Common myeloid progenitor, CD34-positive (primary cell): ENCODE results near the gene C1orf50.

Experiments
- CTCF ChIA-PET: fragments of 350-600 bp; sonication (Branson Sonifier 250); formaldehyde crosslinking; loops from one replicate; lab custom pipeline; 2021; ENCODE audit warnings: antibody characterized with exemption; lab: Charles Lee
- POLR2A ChIA-PET: fragments of 350-600 bp; sonication (Branson Sonifier 250); formaldehyde crosslinking; loops from one replicate; lab custom pipeline; 2021; ENCODE audit warnings: antibody characterized with exemption; lab: Charles Lee
- DNase-seq, 3 donors: peaks; one replicate each; pipeline versions ENCODE4 v3.0.0 to v3.0.0-alpha.2; 2013
- H3K27ac ChIP-seq, 2 experiments: 1 replicate in 1 of 2; 2 replicates in 1 of 2; pipeline ENCODE4 v1.7.0; 2013; ENCODE audit warnings: inconsistent platforms in 2 of 2, low read length in 2 of 2, mild to moderate bottlenecking in 2 of 2, low read depth in 1 of 2, moderate library complexity in 1 of 2; ENCODE audit not compliant: severe bottlenecking in 2 of 2, insufficient read depth in 1 of 2, poor library complexity in 1 of 2
- H3K27me3 ChIP-seq, 5 experiments: replicated peaks in 2 of 5; 1 replicate in 3 of 5; 2 replicates in 2 of 5; pipeline versions ENCODE4 v1.6.1 to v1.7.0; 2013; ENCODE audit warnings: low read length in 4 of 5, mild to moderate bottlenecking in 2 of 5, moderate library complexity in 2 of 5, inconsistent platforms in 1 of 5; ENCODE audit not compliant: insufficient read depth in 5 of 5, control insufficient read depth in 4 of 5
- H3K36me3 ChIP-seq, 4 experiments: 1 replicate in 2 of 4; 2 replicates in 2 of 4; pipeline versions ENCODE4 v1.6.1 to v1.7.0; 2013; ENCODE audit warnings: low read length in 3 of 4, control low read depth in 1 of 4, mild to moderate bottlenecking in 1 of 4; ENCODE audit not compliant: control insufficient read depth in 4 of 4, insufficient read depth in 4 of 4
- H3K4me1 ChIP-seq, 4 experiments: 1 replicate in 3 of 4; 2 replicates in 1 of 4; pipeline versions ENCODE4 v1.6.1 to v1.7.1; 2013; ENCODE audit warnings: low read length in 3 of 4, mild to moderate bottlenecking in 3 of 4, control low read depth in 1 of 4, inconsistent platforms in 1 of 4, moderate library complexity in 1 of 4; ENCODE audit not compliant: control insufficient read depth in 4 of 4, insufficient read depth in 4 of 4; ENCODE audit errors: control extremely low read depth in 1 of 4
- H3K4me3 ChIP-seq, 7 experiments: 1 replicate in 4 of 7; 2 replicates in 3 of 7; pipeline versions ENCODE4 v1.5.1 to v1.7.0; 2013; ENCODE audit warnings: mild to moderate bottlenecking in 7 of 7, low read length in 6 of 7, moderate library complexity in 6 of 7, inconsistent platforms in 2 of 7, low read depth in 2 of 7, control low read depth in 1 of 7; ENCODE audit not compliant: insufficient read depth in 4 of 7, control insufficient read depth in 1 of 7; ENCODE audit errors: extremely low read depth in 1 of 7
- H3K9me3 ChIP-seq, 5 experiments: 1 replicate in 4 of 5; 2 replicates in 1 of 5; pipeline versions ENCODE4 v1.6.1 to v1.7.1; 2013; ENCODE audit warnings: low read length in 4 of 5, mild to moderate bottlenecking in 2 of 5, inconsistent platforms in 1 of 5, low read depth in 1 of 5, moderate library complexity in 1 of 5; ENCODE audit not compliant: control insufficient read depth in 4 of 5, insufficient read depth in 2 of 5; ENCODE audit errors: control extremely low read depth in 1 of 5
- WGBS: methylation state at CpG from one replicate; pipeline ENCODE4 v1.1.5; 2013; ENCODE audit not compliant: insufficient coverage; 5-methylcytosine and 5-hydroxymethylcytosine counted together

C1orf50 gene

DNA sequence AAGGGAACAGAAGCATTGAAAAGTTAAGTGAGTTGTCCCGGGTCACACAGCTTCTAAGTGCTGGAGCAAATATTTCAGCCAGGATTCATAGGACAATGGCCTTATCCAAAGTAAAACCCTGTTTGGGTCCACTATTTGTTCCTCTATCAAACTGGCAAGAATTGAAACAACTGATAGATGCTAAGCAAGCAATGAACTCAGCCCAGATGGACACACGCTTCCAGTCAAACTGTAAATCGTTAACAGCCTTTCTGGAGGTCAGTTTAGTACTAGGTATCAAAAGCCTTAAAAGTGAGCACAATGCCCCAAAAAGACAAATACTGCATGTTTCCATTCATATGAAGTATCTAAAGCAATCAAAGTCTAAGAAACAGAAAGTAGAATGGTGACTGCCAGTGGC is 50.9 kb downstream of the C1orf50 start:
- H3K27ac ChIP-seq, result no peak overlapping the region
- DNase-seq, result no peak
- peak overlapping the region in 4 of 7 experiments; percentile 79 to 91 (median 86) for H3K4me3 ChIP-seq
- ChIA-PET POLR2A (interaction anchor here (1.0 kb wide), 1 partner anchor 33 kb away, joined by 3 read pairs; no protein-coding TSS in a partner anchor), CTCF (interaction anchor here (1.4 to 2.7 kb wide), 2 partner anchors 10 to 51 kb away, joined by 3 to 10 read pairs; partner anchors contain the start of genes C1orf50 and P3H1)
- no peaks in the 10 kb centered on the region for H3K9me3 ChIP-seq
- no peaks in the 10 kb centered on the region for H3K27me3 ChIP-seq
- peaks cover 0 to 3% (median 0%) of the 10 kb centered on the region in 4 experiments for H3K36me3 ChIP-seq
- H3K4me1 ChIP-seq, result peaks cover 10 to 25% (median 17%) of the 10 kb centered on the region in 4 experiments
- WGBS, result 96% methylated on average over 3 of the region's 3 CpGs

DNA sequence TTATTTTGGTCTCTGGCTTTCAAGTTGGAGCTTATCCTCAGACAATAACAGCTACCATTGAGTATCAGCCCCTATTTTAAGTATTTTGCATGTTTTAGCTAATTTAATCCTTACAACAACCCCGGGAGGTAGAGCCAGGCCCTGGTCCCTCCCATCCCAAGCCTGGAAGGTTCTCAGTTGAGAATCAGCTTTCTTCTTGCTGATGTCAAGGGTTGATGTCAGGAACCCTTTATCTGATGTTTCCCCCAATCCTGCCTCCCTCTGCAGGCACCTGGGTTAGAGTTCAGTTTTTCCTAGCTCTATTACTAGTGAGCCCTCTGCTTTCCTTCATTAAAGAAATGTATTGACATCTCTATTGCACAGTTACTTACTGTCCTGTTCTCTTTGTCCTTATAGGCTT is 53.8 kb downstream of the C1orf50 start:
- Histone ChIP-seq H3K27ac (no peak overlapping the region), H3K4me3 (no peak overlapping the region), H3K9me3 (no peaks in the 10 kb centered on the region), H3K27me3 (no peaks in the 10 kb centered on the region), H3K36me3 (no peaks in the 10 kb centered on the region), H3K4me1 (peaks cover 10 to 28% (median 15%) of the 10 kb centered on the region in 4 experiments)
- ChIA-PET CTCF (interaction anchor here (0.7 to 2.0 kb wide), 4 partner anchors 11 to 253 kb away, joined by 3 to 7 read pairs (median 5); partner anchors contain the start of gene ZNF691), POLR2A (no interaction called here)
- WGBS, result no CpG with 5 or more reads among the region's 1 CpG
- no peak for DNase-seq

DNA sequence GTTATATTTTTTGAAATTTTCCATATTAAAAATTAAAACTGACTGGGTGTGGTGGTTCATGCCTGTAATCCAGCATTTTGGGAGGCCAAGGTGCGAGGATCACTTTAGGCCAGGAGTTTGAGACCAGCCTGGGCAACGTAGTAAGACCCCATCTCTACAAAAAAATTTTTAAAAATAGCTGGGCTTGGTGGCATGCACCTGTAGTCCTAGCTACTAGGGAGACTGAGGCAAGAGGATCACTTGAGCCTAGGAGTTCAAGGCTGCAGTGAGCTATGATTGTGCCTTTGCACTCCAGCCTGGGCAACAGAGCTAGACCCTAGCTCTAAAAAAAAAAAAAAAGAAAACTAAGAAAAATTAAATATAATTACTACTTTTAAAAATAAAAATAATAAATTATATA is 54.6 kb downstream of the C1orf50 start:
- DNase-seq, result no peak
- WGBS, result no CpG with 5 or more reads among the region's 2 CpGs
- no peak overlapping the region for H3K27ac ChIP-seq
- H3K9me3 ChIP-seq, result no peaks in the 10 kb centered on the region
- peaks cover 7 to 20% (median 8%) of the 10 kb centered on the region in 4 experiments for H3K4me1 ChIP-seq
- POLR2A ChIA-PET, result no interaction called here
- no peaks in the 10 kb centered on the region for H3K27me3 ChIP-seq
- no peaks in the 10 kb centered on the region for H3K36me3 ChIP-seq
- CTCF ChIA-PET, result interaction anchor here (1.3 to 2.0 kb wide), 4 partner anchors 10 to 252 kb away, joined by 3 to 7 read pairs (median 5); partner anchors contain the start of gene ZNF691
- H3K4me3 ChIP-seq, result no peak overlapping the region

DNA sequence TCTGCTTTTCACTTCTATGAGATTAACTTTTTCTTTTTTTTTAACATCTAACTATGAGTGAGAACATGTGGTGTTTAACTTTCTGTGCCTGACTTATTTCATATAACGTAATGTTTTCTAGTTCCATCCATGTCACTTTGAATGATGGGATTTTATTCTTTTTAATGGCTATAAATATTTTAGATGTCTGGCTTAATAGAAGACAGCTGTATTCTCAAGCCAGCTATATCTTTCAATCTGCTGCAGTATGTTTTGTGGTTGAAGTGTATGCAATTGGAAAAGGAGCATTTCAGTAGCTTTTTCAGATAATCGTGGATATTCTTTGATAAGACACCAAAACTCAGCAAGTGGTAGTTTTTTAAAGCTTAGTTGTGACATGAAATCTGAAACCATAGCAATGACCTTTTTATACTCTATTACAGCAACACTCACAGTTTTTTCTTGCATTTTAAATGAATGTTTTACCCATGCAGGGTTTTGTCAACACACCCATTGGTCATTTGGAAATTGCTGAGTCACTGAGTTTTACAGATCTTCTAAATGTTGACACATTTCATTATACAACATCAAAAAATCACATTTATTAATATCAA is 55.8 kb downstream of the C1orf50 start:
- no peaks in the 10 kb centered on the region for H3K27me3 ChIP-seq
- no peak overlapping the region for H3K27ac ChIP-seq
- CTCF ChIA-PET, result interaction anchor here (0.6 to 2.6 kb wide), 5 partner anchors 11 to 1786 kb away, joined by 3 to 7 read pairs (median 4); no protein-coding TSS in a partner anchor
- no peaks in the 10 kb centered on the region for H3K9me3 ChIP-seq
- no peak overlapping the region for H3K4me3 ChIP-seq
- WGBS, result 40% methylated on average over 1 of the region's 2 CpGs
- DNase-seq, result peak in 2 of 3 donors; percentile 11 to 19
- H3K36me3 ChIP-seq, result no peaks in the 10 kb centered on the region
- POLR2A ChIA-PET, result interaction anchor here (0.7 kb wide), 1 partner anchor 1809 kb away, joined by 5 read pairs; no protein-coding TSS in a partner anchor
- peaks cover 2 to 14% (median 3%) of the 10 kb centered on the region in 4 experiments for H3K4me1 ChIP-seq

DNA sequence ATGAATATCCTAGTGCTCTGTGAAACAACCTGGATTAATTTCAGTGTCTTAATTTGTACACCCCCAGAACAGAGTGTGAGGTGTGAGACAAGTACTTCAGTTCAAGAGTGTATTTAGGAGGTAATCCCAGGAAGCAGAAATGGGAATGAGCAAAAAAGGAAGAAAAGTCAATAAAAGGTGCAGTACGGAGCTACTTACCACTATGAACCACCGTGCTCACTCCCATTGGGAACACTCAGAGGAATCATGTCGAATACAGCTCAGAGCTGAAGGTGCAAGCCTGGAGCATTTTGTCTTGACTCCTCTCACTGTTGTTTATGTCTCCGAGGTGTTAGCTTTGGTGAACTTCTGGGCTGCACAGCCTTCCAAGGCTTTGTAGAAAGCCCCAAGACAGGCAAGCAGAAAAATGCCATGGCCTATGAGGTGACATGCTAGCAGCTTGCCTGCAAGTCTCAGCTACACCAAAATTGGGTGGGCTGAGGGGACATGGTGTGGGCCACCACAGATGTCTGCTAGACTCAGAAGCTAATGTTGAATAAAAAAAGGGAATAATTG is 57.5 kb downstream of the C1orf50 start:
- Histone ChIP-seq H3K36me3 (no peaks in the 10 kb centered on the region), H3K27me3 (no peaks in the 10 kb centered on the region), H3K9me3 (no peaks in the 10 kb centered on the region), H3K4me3 (no peak overlapping the region), H3K4me1 (peaks cover 0 to 11% (median 0%) of the 10 kb centered on the region in 4 experiments), H3K27ac (peak overlapping the region in 1 of 2 experiments; percentile 56)
- no peak for DNase-seq
- ChIA-PET CTCF (interaction anchor here (0.7 to 2.6 kb wide), 5 partner anchors 14 to 100 kb away, joined by 3 to 7 read pairs (median 4); no protein-coding TSS in a partner anchor), POLR2A (no interaction called here)
- 96% methylated on average over 4 of the region's 4 CpGs for WGBS

DNA sequence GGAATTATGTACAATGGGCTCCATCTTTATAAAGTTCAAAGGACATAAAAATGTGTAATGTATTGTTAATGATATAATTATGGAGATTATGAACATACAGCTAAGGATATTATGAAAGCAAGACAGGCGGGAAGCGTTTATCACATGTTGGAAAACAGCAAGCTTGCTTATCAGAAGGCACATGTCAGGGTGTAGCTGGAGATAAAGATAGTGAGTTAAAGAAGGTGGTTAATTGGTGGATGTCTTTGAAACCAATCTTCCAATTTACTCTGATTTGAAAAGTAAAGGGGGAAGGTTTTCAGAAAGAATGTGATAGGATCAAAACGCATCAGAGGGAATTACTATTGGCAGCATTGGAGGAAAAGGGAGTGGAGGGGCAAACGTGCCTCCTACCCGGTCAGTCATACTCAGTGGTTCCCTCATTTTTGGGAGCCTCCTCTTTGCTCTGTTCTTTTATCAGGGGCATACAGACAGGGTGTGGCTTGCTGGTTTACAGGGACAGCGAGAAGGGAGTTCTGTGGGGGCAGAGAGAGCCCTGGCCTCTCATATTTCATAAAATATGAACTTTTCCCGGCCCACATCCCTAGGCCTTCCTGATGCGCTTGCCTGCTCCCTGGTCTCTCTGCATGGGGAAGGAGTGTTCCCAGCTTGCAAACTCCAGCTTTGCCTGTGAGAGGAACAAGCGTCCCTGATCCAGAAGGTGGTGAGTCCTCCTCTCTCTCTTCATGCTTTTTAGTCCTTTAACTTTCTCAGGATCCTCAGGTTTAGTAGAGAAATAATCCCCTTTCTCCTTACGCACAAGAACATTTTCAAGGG is 58.2 kb downstream of the C1orf50 start:
- H3K9me3 ChIP-seq, result no peaks in the 10 kb centered on the region
- peaks cover 0 to 3% (median 0%) of the 10 kb centered on the region in 4 experiments for H3K36me3 ChIP-seq
- no peaks in the 10 kb centered on the region for H3K27me3 ChIP-seq
- H3K4me3 ChIP-seq, result no peak overlapping the region
- peaks cover 0 to 11% (median 0%) of the 10 kb centered on the region in 4 experiments for H3K4me1 ChIP-seq
- peak overlapping the region in 1 of 2 experiments; percentile 56 for H3K27ac ChIP-seq
- ChIA-PET POLR2A (no interaction called here), CTCF (interaction anchor here (1.0 to 2.6 kb wide), 4 partner anchors 13 to 100 kb away, joined by 3 to 7 read pairs (median 4); no protein-coding TSS in a partner anchor)
- DNase-seq, result peak; percentile 40 to 67 (median 47)
- 83% methylated on average over 7 of the region's 10 CpGs for WGBS
